Gastroesophageal sphincter (tissue), 4 donors: ENCODE measurements around the gene CNTNAP4. TPM values are rescaled to one million over a fixed set of nuclear protein-coding genes. Genes with fewer than 3 reads are reported as not detected.

Experiments
- ATAC-seq: fragments of 150-250 bp; one replicate; pipeline ENCODE4 v1.9.1; 2016; ENCODE audit warnings: mild to moderate bottlenecking, moderate library complexity
- H3K27ac ChIP-seq, 4 donors: fragments of 200-600 bp; sonication (generic) in 3 of 4; 1 replicate in 3 of 4; 2 replicates in 1 of 4; pipeline ENCODE4 v1.5.1; 2016 to 2019
- H3K27me3 ChIP-seq: fragments of 200-600 bp; sonication (generic); one replicate; pipeline ENCODE4 v1.5.1; 2019
- H3K36me3 ChIP-seq, 2 donors: fragments of 200-600 bp; sonication (generic); one replicate each; pipeline ENCODE4 v1.5.1; 2019; ENCODE audit warnings: control low read depth in 1 of 2
- H3K4me1 ChIP-seq, 3 donors: fragments of 200-600 bp; sonication (generic); 1 replicate in 2 of 3; 2 replicates in 1 of 3; pipeline ENCODE4 v1.5.1; 2016 to 2019; ENCODE audit warnings: control low read depth in 2 of 3
- H3K4me3 ChIP-seq, 2 donors: fragments of 200-600 bp; sonication (generic); one replicate each; pipeline ENCODE4 v1.5.1; 2019; ENCODE audit warnings: mild to moderate bottlenecking in 1 of 2, moderate library complexity in 1 of 2
- H3K9me3 ChIP-seq, 3 donors: fragments of 200-600 bp; sonication (generic); one replicate each; pipeline ENCODE4 v1.5.1; 2017 to 2019; ENCODE audit warnings: control low read depth in 2 of 3
- CTCF ChIP-seq, 4 experiments: fragments of 200-600 bp in 2 of 4; fragments of 450-650 bp in 2 of 4; sonication (generic) in 1 of 4; IDR thresholded peaks; one replicate each; pipeline ENCODE4 v1.5.1; 2017 to 2019; ENCODE audit warnings: antibody characterized with exemption in 4 of 4, mild to moderate bottlenecking in 2 of 4, moderate library complexity in 2 of 4
- EP300 ChIP-seq: sonication (generic); formaldehyde crosslinking; IDR thresholded peaks from one replicate; pipeline ENCODE4 v1.6.1; 2017; ENCODE audit warnings: antibody characterized with exemption, mild to moderate bottlenecking
- POLR2A ChIP-seq, 2 donors: fragments of 450-650 bp; IDR thresholded peaks; one replicate each; pipeline ENCODE4 v1.6.1; 2017; ENCODE audit warnings: antibody characterized with exemption in 2 of 2, mild to moderate bottlenecking in 2 of 2, moderate library complexity in 1 of 2
- POLR2AphosphoS5 ChIP-seq: sonication (generic); formaldehyde crosslinking; IDR thresholded peaks from one replicate; pipeline ENCODE4 v1.6.1; 2017; ENCODE audit warnings: antibody characterized with exemption
- WGBS, 2 donors: methylation state at CpG; one replicate each; pipeline ENCODE4 v1.1.5; 2018; ENCODE audit warnings: low coverage in 1 of 2; 5-methylcytosine and 5-hydroxymethylcytosine counted together
- total RNA-seq, 4 donors: library from RNA; depleted of rRNA; stranded (reverse); fragments of >200 nt; gene quantifications; one replicate each; pipeline ENCODE4 v1.1.0, GENCODE V29; 2016

The CNTNAP4 gene
- total RNA-seq, 4 donors from 2014 or later = 0.13 to 0.94 (median 0.46) TPM

- no peaks in the 10 kb centered on the region for H3K4me1 ChIP-seq
- no peaks in the 10 kb centered on the region for H3K27me3 ChIP-seq
- ATAC-seq = no peak
- H3K9me3 ChIP-seq = peaks cover 0 to 4% (median 0%) of the 10 kb centered on the region in 3 donors
- TF ChIP-seq CTCF (IDR thresholded peaks at IDR 0.05) (no peak), POLR2A (IDR thresholded peaks at IDR 0.05) (no peak), EP300 (no peak), POLR2AphosphoS5 (no peak)
- no peak overlapping the region for H3K4me3 ChIP-seq
- H3K36me3 ChIP-seq = no peaks in the 10 kb centered on the region
- WGBS, 2 donors = 32 to 45% methylated on average over 2 of the region's 2 CpGs
- no peak overlapping the region for H3K27ac ChIP-seq
Measured at GRCh38 chr16:76421571-76421970, 144.4 kb downstream of the CNTNAP4 start.

GRCh38 chr16:76428858-76429257 is 151.7 kb downstream of the CNTNAP4 start:
- Histone ChIP-seq H3K4me1 (no peaks in the 10 kb centered on the region), H3K27ac (no peak overlapping the region), H3K4me3 (no peak overlapping the region), H3K27me3 (no peaks in the 10 kb centered on the region), H3K36me3 (no peaks in the 10 kb centered on the region), H3K9me3 (no peaks in the 10 kb centered on the region)
- TF ChIP-seq POLR2A (IDR thresholded peaks at IDR 0.05) = no peak
- no peak for ATAC-seq
- 95% methylated on average over 5 of the region's 5 CpGs for WGBS, 2 donors

GRCh38 chr16:76441391-76441790 is 164.2 kb downstream of the CNTNAP4 start:
- no peak overlapping the region for H3K4me3 ChIP-seq
- TF ChIP-seq POLR2AphosphoS5 (no peak), CTCF (IDR thresholded peaks at IDR 0.05) (no peak), POLR2A (IDR thresholded peaks at IDR 0.05) (no peak), EP300 (no peak)
- no peaks in the 10 kb centered on the region for H3K9me3 ChIP-seq
- 76 to 78% methylated on average over 3 of the region's 3 CpGs for WGBS, 2 donors
- no peaks in the 10 kb centered on the region for H3K27me3 ChIP-seq
- ATAC-seq = no peak
- H3K27ac ChIP-seq = no peak overlapping the region
- H3K4me1 ChIP-seq = no peaks in the 10 kb centered on the region
- H3K36me3 ChIP-seq = no peaks in the 10 kb centered on the region

GRCh38 chr16:76441876-76442275 is 164.7 kb downstream of the CNTNAP4 start:
- ATAC-seq = no peak
- Histone ChIP-seq H3K4me1 (no peaks in the 10 kb centered on the region), H3K4me3 (no peak overlapping the region), H3K27ac (no peak overlapping the region), H3K9me3 (no peaks in the 10 kb centered on the region), H3K27me3 (no peaks in the 10 kb centered on the region), H3K36me3 (no peaks in the 10 kb centered on the region)
- TF ChIP-seq POLR2AphosphoS5 = no peak
- no peak for TF ChIP-seq EP300
- TF ChIP-seq CTCF (IDR thresholded peaks at IDR 0.05) = no peak
- TF ChIP-seq POLR2A (IDR thresholded peaks at IDR 0.05) = no peak
- WGBS, 2 donors = 69 to 71% methylated on average over 3 of the region's 3 CpGs

- no peaks in the 10 kb centered on the region for H3K9me3 ChIP-seq
- no peaks in the 10 kb centered on the region for H3K4me1 ChIP-seq
- H3K4me3 ChIP-seq = no peak overlapping the region
- H3K27me3 ChIP-seq = no peaks in the 10 kb centered on the region
- TF ChIP-seq POLR2AphosphoS5 (no peak), POLR2A (IDR thresholded peaks at IDR 0.05) (no peak), EP300 (no peak)
- 100% methylated on average over 1 of the region's 1 CpG for WGBS, 2 donors
- ATAC-seq = no peak
- no peak overlapping the region for H3K27ac ChIP-seq
- no peaks in the 10 kb centered on the region for H3K36me3 ChIP-seq
Measured at GRCh38 chr16:76443973-76444372, 166.8 kb downstream of the CNTNAP4 start.

GRCh38 chr16:76444832-76445231 is 167.6 kb downstream of the CNTNAP4 start:
- no peaks in the 10 kb centered on the region for H3K36me3 ChIP-seq
- no peak for ATAC-seq
- no peak overlapping the region for H3K27ac ChIP-seq
- no peaks in the 10 kb centered on the region for H3K27me3 ChIP-seq
- WGBS, 2 donors = 57 to 78% methylated on average over 2 to 3 of the region's 3 CpGs
- H3K4me1 ChIP-seq = no peaks in the 10 kb centered on the region
- H3K9me3 ChIP-seq = no peaks in the 10 kb centered on the region
- H3K4me3 ChIP-seq = no peak overlapping the region
- no peak for TF ChIP-seq POLR2AphosphoS5
- no peak for TF ChIP-seq POLR2A (IDR thresholded peaks at IDR 0.05)
- no peak for TF ChIP-seq EP300
- no peak for TF ChIP-seq CTCF (IDR thresholded peaks at IDR 0.05)
